Umbilical cord (tissue), 2 donors: ENCODE results near the gene RAPGEF3. TPM values are rescaled to one million over a fixed set of nuclear protein-coding genes. Genes with fewer than 3 reads are reported as not detected.
A peak's percentile ranks its signal among the peaks of the same experiment; 100 is the strongest.

ENCODE experiments used
- DNase-seq: peaks from one replicate; pipeline ENCODE4 v3.0.0-alpha.2; 2015; ENCODE audit warnings: low spot score
- total RNA-seq: library from RNA; depleted of rRNA; stranded (reverse); fragments of >200 nt; gene quantifications from one replicate; pipeline ENCODE4 v1.2.3, GENCODE V29; 2014; ENCODE audit warnings: low replicate concordance; ENCODE audit not compliant: insufficient read depth

Gene RAPGEF3
- total RNA-seq, 1 donor from 2014 or later: 6.0 TPM

DNA sequence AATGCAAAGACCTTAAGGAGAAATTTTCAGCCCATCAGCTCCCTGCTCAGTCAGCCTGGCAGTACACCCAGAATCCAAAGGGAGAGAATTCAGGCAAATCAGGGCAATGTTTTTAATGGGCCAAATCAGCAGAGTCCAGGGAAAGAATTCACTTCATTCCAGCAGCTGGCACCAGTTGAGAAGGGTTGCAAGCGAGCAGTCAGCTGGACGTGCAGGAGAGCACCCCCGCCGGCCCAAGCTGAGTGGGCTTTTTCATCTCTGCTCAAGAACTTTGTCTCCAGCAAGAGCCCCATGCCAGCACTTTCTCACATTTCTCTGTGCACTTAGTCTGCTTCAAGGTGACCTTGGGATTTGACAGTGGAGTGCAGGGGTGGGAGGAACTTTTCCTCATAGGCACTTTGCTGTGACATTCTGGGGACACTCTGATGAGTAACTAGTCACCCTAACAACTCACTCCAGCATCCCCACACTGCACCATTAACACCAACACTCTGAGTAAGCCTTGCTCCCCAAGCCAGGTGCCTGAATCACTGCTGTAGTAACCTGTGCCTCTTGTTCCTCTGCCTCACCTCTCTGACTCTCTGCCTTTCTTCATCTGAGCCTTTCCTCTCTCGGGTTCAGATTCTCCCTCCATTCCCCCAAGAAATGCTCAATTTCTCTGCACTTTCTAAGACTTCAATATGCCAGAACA, 35.6 kb downstream of the RAPGEF3 start:
- DNase-seq: no peak

DNA sequence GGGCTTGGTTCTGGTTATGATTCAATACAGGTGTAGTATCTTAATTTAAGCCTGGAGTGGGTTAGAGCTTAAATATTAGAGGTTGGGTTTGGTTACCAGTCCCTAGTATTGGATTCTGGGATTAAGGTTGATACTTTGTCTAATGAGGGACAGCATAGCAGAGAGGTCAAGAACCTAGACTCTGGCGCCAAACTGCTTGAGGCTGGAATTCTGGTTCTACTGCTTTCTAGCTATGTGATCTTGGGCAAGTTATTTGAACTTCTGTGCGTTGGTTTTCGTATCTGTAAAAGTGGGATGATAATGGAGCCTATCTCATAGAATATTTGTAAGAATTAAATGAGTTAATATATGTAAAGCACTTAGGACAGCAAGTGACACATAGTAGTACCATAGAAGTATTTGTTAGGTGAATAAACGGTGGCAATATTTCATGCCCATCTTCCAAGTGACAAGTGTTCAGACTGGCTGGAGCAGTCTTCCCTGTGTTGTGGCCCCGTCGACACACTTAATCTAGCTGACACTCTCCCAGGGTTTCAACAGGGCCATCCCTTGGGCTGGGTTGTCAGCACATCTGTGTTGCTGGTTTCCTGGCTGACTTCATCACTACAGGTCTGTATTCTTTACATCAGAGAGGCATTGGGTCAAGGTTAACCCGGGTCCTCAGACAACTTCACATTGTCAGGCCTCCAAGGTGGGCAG, 36.4 kb downstream of the RAPGEF3 start:
- DNase-seq: no peak

DNA sequence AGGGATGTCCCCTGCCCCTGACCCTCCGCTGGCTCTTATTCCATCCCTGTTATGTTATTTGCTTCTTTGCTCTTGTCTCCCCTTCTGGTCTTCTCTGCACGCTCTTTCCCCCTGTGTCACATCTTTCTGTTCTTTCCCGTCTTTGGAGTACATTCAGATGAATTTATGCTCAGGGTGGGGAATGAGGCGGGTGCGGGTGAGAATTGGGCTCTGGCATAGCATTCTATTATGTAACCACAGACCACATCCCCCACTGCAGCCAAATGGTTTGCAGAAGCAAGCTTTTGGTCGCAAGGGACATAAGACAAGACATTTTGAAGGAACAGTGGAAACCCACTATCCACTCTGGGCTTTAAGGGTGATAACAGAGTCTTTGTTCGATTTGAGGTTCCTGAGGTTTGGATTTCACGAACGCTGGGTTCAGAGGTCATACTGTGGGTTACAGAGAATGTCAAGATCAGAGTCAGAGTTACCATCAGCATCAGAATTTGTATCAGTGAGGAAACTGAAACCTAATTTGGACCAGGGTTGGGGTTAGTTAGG, 37.2 kb downstream of the RAPGEF3 start:
- no peak for DNase-seq

DNA sequence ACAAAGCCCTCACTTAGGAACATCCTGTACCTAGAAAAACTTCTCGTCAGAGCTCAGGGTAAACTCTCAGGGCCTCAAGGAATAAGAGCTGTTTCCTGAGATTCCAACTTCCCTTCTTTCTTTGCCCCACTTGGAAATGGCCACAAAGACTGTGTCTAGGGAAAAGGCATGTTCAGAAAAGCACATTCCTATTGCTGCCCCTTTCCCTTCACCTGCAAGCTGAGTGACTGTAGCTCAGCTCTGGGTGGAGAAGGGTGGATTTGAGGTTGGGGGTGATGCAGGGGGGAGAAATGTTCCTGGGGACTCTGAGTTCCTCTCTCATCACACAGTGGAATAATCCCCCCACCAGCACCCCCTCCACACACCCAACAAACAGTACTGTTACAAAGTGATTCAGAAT, 40.1 kb downstream of the RAPGEF3 start:
- DNase-seq: no peak

DNA sequence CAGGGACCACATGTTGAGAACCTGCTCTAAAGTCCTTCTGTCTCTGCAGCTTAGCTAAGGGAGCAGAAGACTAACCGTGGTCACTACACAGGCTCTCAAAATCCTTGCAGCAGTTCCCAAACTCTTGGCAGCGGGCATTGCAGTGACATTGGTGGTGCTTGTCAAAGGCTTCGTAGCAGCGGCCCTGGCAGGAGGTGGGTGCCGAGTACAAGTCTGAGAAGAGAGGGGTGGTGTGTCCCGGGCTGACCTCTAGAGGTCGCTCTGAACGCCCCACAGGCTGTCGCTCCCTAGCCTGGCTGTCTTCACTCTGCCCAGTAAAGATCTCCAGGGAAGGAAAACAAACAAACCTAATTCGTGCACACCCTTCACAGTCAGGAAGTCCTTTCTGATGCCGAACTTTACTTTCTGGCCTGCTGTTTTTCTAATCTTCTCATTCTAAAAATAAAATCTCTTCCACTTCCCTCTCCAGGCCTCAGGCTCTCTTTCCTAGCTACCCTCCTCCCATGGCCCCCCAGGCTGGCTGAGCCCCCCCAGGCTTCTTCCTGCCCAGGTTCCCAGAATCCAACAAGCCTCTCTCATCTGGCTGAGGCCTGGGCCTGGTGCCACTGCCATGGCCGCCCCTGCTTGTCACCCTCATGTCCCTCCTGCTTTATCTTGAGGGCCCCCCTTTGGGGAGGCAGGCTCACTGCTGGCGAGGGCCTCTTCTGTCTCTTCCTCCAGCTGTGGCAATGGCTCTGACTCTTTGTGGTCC, 41.1 kb downstream of the RAPGEF3 start:
- peak; percentile 90 for DNase-seq

DNA sequence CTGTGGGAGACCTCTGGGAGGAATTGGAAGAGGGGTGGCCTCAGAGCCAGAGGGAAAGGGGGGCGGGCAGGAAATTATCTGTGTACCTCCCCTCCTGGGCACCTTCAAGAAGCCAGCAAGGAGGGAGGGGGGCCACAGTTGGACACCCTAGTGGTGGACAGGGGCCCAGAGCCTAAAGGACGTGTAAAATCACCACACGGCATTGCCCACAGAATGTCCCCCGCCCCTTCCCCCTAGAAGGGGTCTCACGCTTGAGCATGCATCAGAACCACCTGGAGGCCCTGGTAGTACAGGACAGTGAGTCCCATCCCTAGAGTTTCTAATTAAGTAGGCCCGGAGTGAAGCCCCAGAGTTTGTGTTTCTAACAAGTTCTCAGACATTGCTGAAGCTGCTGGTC, 41.6 kb downstream of the RAPGEF3 start:
- no peak for DNase-seq

DNA sequence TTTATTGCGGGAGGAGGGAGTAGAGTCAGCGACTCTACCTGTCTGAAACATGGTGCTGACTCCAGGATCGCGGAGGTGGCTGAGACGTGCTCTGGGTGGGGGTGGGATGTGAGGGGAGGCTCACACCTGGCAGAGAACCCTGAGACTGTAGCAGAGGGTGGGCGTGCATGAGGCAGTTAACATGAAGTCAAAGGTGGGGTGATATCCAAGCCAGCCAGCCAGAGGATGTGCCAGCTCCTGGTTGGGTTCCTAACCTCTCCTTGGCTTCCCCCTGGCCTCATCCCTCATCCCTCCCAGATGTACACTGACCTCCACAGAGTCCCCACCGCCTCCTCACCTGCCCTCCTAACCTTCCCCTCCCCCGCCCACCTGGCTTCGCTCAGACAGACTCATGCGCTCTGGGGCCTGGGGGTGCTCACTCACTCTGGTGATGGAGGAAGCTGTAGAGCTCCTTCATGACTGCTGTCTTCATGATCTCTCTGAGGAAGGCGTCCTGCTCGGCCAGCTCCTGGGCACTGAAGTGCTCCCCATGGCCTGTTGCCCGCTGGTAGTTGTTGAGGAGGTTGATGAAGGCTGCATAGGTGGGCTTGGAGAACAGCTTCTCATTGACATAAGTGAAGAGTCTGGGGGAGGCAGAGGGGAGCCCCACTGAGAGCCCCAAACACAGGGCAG, 42.7 kb downstream of the RAPGEF3 start:
- DNase-seq: no peak

DNA sequence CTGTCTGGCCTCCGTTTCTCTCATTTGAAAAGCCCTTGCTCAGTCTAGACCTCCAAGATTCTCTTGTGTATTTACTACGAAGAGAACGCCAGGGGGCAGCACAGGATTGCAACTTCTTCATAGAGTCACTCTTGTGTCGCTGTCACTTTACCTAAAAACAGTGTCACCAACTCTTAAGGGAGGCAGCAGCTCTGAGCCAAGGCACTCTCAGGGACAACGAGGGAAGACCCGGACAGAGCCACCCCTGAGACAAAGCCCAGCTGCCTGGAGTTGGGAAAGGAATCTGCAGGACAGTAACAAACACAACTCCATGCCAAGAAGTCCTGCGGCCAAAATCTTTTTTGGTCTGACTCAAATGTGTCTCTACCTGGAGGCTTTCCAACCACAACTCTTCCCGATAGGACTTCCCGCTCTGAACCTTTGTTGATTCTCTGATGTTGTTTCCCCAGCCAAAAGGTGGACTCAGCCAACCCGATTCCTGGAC, 43.2 kb downstream of the RAPGEF3 start:
- DNase-seq: peak; percentile 79

DNA sequence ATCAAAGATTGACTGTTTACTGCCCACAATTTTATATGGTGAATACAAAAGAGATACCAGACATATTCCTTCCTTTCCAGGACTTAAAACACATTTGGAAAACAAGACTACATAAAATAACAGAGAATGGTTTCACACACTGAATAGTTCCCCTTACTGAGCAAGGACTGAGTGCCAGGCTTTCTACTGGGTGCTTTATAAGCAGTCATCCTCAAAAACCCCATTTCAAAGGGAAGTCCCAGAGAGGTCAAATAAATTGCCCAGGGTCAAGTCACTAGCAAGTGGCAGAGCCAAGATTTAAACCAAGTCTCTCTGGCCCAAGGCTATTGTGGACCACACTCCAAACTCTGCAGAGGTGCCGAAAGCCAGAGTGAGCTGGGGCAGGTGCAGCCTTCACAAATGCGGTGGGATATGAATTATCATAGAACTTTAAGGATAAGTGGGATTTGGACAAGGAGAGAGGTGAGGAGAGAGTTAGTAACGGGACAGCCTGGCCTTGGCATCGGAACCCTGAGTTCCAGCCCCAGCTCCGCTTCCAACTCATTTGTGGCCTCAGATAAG, 43.8 kb downstream of the RAPGEF3 start:
- no peak for DNase-seq

DNA sequence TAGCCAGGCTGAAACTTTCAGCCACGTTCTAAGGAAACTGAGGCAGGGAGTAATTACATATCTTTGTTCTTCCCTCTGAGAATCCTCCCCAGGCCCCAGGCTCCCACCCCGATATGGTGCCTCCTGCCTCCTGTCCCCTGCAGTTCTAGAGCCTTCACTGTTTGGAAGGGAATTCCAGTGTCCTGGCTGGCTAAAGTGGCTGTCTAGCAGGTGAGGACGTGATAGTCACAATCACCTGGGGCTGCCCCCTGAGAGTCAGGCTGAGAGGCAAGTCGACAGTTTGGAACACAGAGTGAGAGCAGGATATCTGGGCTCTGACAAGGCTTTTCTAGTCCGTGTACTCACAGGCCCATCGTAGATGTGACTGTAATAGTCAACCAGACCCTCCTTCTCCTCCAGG, 46.5 kb downstream of the RAPGEF3 start:
- DNase-seq: no peak

DNA sequence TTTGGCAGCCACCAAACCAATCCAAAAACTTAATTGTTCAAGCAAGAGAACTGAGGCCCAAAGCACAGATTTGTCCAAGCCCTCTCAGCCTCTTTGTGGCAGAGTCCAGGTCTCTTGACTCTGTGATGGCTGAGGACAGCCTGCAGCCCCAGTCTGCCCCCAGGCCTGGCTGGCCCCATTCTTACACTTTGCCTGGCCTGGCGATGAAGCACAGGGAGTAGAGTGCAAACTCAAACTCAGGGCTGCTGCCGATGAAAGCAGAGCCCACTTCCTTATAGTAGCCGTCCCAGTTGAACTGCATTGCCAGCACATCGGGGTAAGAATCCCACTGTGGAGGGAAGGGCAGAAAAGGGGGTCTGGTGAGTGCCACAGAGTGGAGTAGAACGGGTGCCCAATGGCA, 47.2 kb downstream of the RAPGEF3 start:
- no peak for DNase-seq

DNA sequence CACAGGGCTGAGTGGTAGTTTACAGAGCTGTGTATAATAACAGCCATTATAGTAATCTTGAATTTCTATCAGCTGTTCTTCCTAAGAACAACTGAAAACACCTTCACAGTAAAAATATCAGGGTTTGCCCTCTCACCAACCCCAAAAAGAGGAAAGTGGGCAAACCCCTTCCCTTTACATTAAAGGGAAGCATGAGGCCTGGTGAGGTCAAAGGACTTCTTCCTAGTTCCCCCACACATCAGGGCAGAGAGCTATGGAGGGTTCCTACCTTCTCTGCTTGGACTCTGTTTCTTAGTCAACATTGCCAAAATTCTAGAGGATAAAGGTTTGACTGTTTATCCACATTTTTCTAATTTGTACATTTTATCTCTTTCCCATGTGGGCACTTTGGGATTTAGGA, 48.4 kb downstream of the RAPGEF3 start:
- DNase-seq: no peak

DNA sequence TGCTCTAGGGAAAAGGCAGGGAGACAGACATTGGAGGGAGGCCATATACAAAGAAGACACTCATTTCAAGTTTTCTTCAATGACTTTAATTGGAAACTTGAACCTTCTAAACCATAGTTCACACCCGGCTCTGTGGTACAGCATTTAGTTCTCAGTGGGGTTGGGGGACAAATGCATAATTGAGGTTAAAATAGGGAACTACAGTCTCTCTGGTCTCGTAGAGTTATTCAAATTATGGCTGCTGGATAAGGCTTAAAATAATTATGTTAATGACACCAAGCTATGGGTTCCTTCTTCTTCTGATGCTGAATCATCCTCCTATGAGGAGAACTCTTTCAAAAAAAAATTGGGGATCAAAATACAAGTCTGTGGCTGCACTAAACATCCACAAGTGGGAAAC, 49.0 kb downstream of the RAPGEF3 start:
- no peak for DNase-seq

DNA sequence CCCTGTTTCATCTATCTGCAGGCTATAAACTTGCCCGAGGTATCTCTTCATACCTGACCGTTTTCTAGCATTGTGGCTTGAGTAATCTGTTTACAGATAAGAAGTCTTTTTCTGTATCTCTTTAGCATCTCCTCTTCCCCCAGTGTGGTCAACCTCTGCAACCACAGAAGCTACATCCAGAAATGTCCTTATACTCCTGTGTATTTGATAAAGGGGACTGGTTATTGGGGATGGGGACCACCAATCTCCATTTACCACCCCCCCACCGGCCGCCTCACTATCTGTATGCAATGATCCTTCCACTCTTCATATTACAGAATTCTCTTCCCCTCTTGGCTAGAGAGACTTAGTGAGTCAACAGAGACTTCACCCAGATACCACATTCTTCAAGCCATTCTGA, 49.4 kb downstream of the RAPGEF3 start:
- DNase-seq: no peak

DNA sequence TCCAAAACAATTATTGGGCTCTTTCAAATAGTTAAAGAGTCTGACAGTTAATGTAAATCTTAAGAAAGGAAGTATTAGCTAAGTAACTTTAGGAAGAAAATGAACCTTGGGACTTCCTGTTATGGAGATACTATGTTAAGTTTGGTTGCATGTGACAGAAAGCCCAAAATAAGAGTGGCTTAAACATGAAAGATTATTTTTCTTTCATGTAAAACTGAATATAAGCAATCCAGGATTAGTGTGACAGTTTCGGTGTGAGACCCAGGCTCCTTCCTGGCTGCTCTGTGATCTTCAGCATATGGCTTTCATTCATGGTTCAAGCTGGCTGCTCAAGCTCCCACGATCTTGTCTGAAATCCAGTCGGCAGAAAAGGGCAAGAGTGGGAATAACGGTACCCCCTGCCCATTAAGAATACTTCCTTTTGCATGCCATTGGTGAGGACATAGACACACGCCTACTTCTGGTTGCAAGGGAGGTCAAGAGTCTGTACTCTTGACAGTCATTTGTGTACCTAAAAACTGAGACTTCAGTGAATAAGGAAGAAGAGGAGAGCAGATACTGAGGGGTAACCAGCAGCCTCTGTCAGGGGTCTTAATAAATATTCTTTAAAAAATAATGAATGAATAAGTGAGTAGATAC, 50.7 kb downstream of the RAPGEF3 start:
- no peak for DNase-seq

DNA sequence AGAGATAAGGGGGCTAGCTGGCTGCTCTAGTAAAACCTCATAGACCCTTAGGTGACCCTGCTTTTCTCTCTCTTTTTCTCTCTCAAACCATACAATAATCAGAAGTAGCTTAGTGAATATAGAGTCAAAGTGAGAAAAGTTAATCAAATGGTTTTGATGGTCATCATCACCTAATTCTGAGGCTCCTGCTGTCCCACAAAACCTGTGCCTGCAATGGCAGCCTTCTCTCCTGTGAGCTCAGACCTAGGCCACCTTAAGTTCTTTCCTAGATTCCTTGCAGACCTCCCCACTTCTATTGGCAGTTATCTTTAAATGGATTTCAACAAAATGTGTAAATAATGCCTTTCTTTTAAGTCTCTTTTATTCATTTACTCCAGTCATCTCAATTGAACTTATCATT, 51.3 kb downstream of the RAPGEF3 start:
- DNase-seq: no peak

DNA sequence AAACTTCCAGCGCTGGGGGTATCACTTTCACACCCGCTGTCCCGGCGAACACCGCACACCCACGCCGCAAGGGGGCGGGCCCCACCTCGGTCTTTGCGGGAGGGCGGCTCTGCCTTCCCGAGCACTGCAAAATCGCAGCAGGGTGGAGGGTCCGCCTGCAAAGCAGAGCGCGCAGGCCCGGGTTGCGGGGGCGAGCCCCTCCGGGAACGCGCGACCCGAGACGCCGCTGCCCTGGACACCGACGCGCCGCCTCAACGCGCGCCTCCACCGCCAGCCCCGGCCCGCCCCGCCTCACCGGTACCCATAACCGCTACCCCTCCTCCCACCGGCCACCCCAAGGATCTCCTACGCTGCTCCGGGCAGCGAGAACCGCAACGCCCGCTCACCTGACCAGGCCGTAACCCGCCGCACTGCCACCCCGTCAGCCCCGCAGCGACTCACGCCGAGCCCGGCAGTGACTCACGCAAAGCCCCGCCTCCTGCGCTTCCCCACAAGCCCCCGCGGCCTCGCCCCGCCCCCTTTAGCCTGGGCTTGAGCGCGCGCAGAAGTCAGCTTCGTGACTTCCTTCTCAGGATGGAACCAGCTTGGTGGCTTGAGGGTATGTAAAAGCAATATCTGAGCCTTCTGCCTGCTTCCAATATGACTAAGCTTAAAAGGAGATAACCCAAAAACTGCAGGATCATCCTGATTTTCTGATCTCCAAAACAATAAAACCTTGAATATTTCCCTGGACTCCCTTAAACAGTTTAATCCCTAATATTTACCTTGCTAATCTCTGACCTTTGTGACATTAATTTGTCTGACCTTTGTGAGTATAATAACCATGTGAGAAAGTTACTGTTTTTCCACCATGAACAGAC, 52.9 kb downstream of the RAPGEF3 start, which contains the start of gene RPAP3:
RPAP3 (minus strand) TSS at position 465 of the 860 bp plus-strand sequence. CDS start 3,190 bp downstream, outside the sequence.
- DNase-seq: peak; percentile 98

DNA sequence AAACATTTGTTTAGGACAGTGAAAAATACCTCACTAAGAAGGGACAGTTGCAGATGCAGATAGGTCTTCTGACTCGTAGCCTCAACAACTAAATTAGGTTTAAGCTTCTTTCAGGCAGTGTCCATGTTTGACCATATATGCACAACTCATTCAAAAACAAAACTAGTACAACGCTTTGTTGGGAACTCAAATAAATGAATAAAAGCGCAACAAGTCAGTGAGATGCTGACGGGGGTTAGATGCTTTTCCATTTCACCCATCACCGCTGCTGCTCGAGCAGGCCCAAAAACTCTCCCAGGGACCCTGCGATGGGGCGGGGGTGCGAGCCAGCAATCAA, 53.5 kb downstream of the RAPGEF3 start:
- DNase-seq: no peak

DNA sequence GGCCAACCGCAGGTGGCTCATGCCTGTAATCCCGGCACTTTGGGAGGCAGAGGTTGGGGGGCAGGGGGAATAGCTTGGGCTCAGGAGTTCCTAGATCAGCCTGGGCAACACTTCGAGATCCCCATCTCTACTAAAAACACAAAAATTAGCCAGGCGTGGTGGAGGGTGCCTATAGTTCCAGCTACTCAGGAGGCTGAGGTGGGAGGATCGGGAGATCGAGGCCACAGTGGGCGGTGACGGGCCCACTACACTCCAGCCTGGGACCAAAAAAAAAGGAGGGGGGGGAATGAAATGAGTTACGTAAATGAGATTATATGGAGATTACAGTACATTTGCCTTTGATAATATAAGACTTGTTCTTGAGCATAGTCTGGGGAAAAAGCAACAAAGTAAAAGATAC, 54.0 kb downstream of the RAPGEF3 start:
- no peak for DNase-seq

DNA sequence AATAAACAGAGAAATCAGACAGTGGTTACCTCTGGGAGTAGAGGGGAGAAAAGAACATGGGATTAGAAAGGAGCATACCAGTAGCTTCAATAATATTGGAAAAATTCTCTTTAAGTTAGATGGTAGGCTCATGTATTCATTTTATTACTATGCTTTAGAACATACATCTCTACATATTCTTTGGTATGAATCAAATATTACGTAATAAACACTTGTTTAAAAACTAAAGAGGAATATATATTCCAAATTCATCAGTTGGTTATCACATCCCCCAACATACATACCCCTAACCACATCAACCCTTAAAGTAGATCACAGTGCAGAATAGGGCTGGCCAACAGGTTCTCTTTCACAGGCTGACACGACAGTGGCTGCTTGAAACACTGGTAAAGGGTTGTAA, 58.4 kb downstream of the RAPGEF3 start:
- no peak for DNase-seq
